HG03095 (cell line): ENCODE results near the gene SCN9A.

Experiments used
- ATAC-seq: cut with Tn5 transposase; IDR thresholded peaks from one replicate; pipeline ENCODE4 v1.9.1; 2021; ENCODE audit warnings: moderate library complexity; ENCODE audit not compliant: unreplicated experiment

Gene SCN9A

DNA sequence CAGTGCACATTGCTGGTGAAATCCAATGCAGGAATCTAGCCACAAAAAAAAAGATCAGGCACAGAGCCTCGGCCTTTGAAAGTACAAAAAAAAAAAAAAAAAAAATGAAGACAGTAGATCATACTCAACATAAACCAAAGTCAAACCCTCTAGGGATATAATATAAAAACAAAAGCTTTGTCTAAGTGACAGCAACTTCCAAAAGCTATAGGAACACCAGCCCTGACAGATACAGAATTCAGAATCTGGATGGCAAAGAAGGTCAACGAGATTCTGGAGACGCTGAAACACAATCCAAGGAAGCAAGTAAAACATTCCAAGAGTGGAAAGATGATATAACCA is 194.0 kb downstream of the SCN9A start:
- ATAC-seq = no peak

DNA sequence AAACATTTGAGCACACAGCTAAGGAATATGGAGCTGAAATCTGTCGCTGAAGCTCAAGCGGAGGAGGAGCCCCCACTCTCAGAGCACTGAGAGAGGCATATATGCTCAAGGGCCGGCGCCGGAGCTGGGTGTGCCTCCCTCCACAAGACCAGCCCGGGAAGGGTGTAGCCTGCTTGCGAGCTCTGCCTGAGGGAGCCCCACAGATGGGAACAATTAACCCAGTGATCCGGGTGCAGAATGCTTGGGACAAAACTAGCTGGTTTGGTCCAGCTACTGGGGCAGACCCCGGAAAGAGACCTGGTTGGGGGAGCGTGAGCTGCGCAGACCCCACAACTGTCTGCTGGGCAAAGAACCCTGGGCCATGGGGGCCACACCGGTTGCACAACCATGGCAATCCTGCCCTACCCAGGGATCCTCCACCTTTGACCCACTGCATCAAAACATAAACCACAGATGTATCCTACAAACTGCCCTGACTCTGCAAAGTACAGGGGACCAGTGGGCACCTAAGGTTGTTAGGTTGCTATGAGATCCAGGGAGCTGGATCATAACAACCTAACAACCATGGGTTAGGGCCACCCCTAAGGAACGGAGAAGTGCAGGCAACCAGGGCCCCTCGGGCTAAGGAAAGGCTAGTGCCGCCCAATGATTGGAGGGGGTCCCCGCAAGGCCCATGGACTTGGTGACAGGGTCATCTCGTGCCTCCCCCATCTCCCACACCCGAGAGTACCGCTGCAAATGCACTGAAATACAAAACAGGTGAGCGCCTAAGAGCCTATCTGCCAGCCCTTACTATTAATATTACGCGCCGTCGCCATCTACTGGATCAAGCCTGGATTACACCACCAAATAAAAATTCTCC is 194.6 kb downstream of the SCN9A start:
- ATAC-seq = peak; percentile 92

DNA sequence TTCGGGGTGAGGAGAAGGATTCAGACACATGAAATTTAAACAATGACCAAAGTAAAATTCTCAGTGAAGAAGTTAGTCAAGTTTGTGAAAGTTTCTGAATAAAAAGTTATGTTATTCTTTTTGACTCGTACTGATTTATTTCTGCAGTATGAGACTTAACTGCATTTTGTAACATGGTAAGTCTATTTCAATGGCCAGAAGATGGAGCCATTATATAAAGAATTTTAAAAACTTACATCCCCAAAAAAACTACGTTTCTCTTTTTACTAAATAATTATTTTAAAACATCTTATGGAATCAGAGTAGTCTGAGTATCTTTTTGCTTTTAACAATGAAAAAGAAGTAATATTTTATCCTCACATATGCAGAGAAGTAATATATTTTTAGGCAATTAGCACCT is 196.5 kb downstream of the SCN9A start:
- ATAC-seq = no peak

DNA sequence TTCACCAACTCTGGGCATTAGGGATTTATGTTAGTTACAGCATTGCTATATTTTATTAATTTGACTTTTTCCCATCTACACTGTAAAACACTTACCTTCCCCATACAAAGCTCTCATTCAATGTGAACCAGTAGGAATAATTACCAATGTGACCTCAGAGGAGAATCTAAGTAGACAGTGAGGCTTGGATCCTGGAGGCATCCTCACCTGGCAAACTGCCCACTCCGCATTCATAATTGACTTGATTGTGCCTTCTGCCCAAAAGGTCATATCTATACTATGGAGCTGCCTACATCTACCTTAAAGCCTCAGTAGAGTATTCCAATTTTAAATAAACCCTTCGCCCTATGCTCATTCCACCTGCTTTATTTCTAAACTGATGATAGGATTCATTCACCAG is 202.5 kb downstream of the SCN9A start:
- no peak for ATAC-seq

DNA sequence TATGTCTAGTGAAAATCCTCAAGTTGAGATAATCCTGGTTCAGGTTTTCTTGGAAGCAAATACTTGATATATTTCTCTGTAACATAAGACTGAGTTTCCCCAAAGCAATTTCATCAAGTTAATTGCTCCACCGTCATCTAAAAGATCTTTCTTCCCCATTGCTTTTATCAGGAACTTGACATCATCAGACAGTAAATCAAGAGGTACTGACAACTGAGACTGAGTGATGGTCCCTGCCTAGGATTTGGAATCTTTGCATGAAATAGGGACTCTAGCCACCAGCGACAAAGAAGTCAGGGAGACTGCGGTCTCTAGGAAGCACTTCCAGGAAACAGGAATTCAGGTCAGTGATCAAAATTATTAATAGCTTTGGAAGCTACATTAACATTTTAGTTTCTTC is 204.5 kb downstream of the SCN9A start:
- no peak for ATAC-seq

DNA sequence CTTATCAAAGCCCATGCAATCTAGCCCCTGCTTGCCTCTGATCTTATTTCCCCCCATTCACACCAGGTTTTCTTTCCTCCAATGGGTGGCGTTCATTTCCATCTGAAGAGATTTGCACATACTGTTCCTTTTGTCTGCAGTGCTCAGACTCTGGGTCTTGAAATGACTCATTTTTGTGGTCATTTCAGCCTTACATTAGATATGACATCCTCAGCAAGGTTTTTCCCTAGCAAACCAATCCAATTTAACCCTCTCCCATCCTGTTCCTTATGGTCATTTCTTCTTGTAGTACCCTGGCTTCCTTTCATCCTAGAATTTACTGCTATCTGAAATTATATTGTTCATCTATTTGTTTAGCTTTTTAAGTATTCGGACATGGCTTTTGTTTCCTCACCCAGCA is 205.4 kb downstream of the SCN9A start:
- ATAC-seq = peak; percentile 77

DNA sequence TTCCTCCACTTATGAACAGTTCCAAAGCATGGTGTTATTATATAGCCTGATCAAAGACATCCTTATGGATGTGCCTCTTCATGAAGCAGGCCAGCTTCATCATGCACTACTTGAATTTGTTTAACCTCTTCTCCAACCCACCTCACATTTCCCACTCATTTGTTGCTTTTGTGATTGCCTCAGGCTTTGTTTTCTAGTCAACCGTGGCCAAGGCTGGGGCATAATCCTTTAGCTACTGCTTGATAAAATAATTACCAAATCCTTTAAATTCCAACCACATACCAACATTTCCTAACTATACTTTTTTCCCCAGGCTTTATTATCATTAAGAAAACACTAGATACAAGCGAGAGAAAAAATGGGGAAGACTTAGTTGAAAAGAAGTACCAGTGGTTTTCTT is 208.3 kb downstream of the SCN9A start:
- ATAC-seq = no peak

DNA sequence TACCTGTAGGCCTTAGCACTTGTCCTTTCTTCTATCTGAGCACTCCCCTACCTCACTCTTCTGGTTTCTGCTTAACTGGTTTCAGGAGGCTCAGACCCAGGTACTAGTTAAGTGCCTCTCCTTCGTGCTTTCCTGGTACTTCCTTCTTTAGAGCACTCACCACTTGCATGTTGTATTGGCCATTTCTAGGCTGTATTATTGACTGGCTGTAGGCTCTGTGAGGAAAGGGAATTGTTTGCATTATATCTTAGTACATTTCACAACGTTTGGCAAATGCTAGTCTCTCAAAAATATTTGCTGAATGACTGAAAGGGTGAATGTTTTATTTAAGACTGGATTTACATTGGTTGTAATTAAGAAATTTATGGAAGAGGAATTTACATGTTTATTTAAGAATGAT is 212.0 kb downstream of the SCN9A start:
- no peak for ATAC-seq

DNA sequence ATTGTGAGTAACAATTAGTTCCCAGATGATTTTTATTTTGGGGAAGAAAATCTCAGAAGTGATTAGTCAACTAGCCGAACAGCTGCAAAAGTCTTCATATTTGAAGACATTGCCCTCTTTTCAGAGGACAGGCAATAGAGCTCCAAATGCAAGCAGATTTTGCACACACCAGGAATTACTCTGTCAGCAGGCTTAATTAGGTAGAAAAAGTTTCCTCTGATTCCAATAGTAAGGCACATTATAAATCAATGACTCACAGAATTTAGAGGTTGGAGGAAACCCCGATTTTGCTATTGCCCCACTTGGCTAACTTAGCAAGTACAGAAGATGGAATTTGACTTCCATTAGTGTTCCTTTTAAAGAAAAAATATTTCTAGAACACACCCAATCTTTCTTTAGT is 217.2 kb downstream of the SCN9A start:
- no peak for ATAC-seq

DNA sequence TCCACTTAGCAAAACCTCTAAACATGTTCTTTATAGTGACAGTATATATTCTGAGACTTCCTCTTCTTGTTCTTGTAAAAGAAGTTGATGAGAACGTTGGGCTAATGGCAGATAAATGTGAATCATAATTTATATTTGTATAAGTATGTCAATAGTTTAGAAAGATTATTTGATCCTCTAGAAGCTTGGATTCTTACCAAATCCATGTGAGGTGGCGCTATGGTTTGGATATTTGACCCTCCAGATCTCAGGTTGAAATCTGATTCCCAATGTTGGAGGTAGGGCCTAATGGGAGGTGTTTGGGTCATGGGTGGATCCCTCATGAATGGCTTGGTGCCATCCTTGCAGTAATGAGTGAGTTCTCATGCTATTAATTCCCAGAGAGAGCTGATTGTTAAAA is 218.2 kb downstream of the SCN9A start:
- no peak for ATAC-seq

DNA sequence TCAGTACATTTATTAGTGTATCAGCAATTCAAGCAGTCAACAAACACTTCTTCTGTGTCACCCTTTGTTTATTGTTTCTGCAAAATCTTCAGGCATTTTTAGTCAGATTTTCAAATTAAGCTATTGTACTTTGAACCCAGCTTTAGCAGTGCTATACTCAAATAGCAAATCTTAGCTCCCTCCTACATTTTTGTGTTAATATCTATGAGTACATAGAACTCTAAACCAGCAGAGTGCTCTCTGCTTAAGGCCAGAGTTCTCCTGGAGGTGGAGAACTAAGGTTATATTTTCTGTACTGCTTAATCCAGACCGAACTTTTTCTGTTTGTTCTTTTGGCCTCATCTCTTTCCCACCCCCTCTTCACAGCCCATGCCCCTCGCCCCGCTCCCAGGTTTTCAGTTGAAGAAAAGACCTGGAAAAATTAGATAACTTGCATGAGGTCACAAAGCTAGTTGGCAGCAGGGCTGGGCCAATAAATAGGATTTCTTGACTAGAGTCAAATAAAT is 218.7 kb downstream of the SCN9A start:
- no peak for ATAC-seq

DNA sequence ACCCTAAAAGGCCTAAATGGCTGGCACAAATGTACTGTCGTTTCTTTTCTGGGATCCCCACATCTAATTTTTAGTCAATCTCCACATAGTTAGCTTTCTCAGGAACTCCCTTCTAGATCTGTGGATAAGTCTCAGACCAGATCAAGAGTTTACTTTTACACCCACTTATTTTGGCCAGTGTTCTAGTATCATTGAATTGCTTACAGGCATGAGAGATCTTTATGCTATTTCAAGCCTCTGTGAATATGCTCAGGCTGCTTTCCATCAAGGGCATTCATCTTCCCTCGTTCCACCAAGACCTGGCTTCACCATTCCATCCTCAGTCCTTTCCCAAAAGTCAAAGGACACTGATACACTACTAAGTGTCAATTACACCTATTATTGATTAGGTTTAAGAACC is 220.2 kb downstream of the SCN9A start:
- ATAC-seq = no peak

DNA sequence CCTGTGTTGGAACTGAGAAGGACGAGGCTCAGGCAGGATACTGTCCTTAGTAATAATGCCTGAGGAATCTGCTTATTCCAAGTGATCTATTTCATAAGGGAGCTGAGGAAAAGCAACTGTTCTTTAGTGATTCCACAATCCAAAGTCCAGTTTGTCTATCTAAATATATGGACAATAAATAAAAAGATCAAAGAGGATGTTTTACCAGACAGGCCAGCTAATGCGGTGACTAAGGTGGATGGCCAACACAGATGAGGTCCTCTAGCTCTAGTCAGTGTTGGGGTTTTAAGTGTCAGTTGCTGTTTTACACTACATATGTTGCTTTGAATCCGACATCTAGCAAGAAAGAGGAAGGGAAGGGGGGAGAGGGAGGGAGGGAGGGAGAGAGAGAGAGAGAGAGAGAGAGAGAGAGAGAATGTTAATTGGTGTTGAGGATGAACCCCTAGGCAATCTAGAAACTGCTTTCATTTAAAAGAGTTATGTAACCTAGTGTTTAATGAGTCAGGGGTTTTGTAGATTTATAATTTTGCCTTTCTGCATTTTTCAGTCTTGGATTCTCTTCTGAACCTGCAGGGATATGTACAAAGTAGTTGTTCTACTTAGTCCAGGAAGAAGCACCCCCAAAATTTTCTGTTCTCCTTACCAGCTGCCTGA is 220.9 kb downstream of the SCN9A start:
- ATAC-seq = no peak

DNA sequence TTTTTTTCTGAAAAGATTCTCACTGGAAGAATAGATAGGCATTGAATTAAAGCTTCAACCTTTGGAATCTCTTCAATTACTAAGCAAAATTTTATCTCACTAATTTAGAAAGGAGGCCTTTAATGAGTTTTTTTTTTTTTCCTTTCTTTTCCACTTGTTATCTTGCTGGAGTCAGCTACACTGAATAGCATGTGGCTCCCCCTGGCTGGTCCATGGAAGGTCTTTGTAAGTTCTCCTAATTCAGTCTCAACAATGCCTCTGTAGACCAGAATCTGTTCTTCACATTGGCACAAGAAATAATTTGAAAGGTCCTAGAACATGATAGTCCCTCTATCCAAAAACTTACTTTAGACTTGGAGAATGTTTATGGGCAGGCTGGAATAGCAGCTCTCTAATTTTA is 223.7 kb downstream of the SCN9A start:
- ATAC-seq = no peak

DNA sequence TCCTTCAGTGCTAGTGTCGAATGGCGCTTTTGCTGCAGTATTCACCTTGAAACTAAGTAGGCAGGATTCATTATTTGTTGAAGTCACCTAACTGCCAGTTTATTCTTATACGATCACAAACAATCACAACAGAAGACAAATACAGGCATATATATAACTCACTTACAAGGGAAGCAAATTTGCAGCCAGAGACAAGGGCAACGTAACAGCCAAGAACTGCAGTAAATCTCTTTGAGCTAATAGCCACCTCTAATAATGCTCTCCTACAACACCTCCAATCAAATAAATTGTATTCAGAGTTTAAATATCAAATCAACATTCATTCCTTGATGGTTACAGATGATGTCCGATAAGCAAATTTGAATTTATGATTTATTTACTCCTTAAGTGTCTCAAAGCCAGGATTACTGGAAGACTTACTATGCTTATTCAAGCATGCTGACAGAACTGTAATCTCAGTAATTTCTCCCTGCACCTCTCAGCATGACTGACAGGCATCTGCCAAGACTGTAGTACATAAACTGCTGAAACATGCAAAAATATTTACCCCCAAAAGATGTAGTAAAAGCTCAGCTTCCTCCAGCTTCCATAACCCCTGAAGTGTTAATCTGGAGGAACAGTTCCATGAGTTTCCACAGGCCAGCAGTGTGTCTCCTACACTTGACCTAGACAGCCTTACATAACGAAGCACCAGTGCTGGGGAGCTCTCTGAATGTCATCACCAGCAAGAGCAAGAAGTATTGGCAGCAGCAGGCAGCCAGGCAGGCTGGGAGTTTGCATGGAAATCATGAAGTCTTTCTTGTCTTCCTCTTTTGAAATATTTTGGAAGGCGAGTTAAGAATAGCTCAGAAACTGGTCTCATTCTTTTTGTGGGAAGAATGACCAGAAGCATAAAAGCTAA is 227.0 kb downstream of the SCN9A start:
- no peak for ATAC-seq

DNA sequence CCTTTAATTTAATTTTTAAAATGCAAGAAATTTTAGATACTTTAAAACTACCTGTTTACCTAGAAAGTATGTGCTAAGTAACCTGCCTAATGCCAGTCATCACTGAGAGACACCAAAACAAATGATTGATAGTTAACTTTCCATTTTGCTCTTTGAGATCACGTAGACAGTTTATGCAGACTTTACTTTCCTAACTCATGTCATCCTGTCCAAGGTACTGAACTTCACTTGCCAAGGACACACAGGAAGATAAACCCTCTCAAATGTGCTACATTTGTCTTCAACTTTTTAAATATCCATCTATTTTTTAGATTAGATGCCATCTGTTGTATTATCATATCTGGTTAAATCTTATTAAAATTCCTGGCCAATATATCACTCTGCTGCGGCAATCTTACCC is 227.9 kb downstream of the SCN9A start:
- ATAC-seq = no peak
